ENCODE data around the gene SH3PXD2A. TPM values are rescaled to one million over a fixed set of nuclear protein-coding genes. Genes with fewer than 3 reads are reported as not detected.
"Not testable (repeated sequence)": the region's sequence is repeated elsewhere in the genome, so short reads cannot be mapped to it uniquely, and the experiment has no call there.

Gene SH3PXD2A
- total RNA-seq, 2 experiments from 2014 or later: 8.6 TPM

GRCh38 chr10:103820101-103821062 lies 35.0 kb downstream of the SH3PXD2A start:
- ChIA-PET POLR2A (no interaction called here), CTCF (no interaction called here)

GRCh38 chr10:103819493-103819892 lies 35.9 kb downstream of the SH3PXD2A start:
- CTCF ChIA-PET: no interaction called here

GRCh38 chr10:103818765-103819374 lies 36.5 kb downstream of the SH3PXD2A start:
- POLR2A ChIA-PET: no interaction called here
- CTCF ChIA-PET: no interaction called here

More at GRCh38 chr10:103819493-103819892, 35.9 kb downstream of the SH3PXD2A start:
- POLR2A ChIA-PET: no interaction called here

GRCh38 chr10:103818105-103818504 lies 37.3 kb downstream of the SH3PXD2A start:
- ChIA-PET CTCF (no interaction called here), POLR2A (no interaction called here)

GRCh38 chr10:103816431-103816830 lies 38.9 kb downstream of the SH3PXD2A start:
- POLR2A ChIA-PET: no interaction called here
- CTCF ChIA-PET: interaction anchor here (0.7 kb wide), 1 partner anchor 779 kb away, joined by 3 read pairs; no protein-coding TSS in a partner anchor

GRCh38 chr10:103814626-103815370 lies 40.6 kb downstream of the SH3PXD2A start:
- ChIA-PET POLR2A (no interaction called here), CTCF (no interaction called here)

GRCh38 chr10:103814105-103814504 lies 41.3 kb downstream of the SH3PXD2A start:
- CTCF ChIA-PET: no interaction called here
- POLR2A ChIA-PET: interaction anchor here (0.6 kb wide), 1 partner anchor 194 kb away, joined by 5 read pairs; no protein-coding TSS in a partner anchor

GRCh38 chr10:103813312-103813711 lies 42.1 kb downstream of the SH3PXD2A start:
- POLR2A ChIA-PET: interaction anchor here (0.6 kb wide), 1 partner anchor 88 kb away, joined by 4 read pairs; no protein-coding TSS in a partner anchor
- CTCF ChIA-PET: not testable (repeated sequence)

- POLR2A ChIA-PET: no interaction called here
- CTCF ChIA-PET: no interaction called here
Observed at GRCh38 chr10:103812432-103812831, 42.9 kb downstream of the SH3PXD2A start.

GRCh38 chr10:103812004-103812403 lies 43.4 kb downstream of the SH3PXD2A start:
- CTCF ChIA-PET: no interaction called here
- POLR2A ChIA-PET: no interaction called here

GRCh38 chr10:103811463-103811862 lies 43.9 kb downstream of the SH3PXD2A start:
- CTCF ChIA-PET: no interaction called here
- POLR2A ChIA-PET: no interaction called here

- CTCF ChIA-PET: no interaction called here
- POLR2A ChIA-PET: no interaction called here
Observed at GRCh38 chr10:103808780-103809179, 46.6 kb downstream of the SH3PXD2A start.

GRCh38 chr10:103807996-103808395 lies 47.4 kb downstream of the SH3PXD2A start:
- ChIA-PET POLR2A (no interaction called here), CTCF (interaction anchor here (1.2 kb wide), 1 partner anchor 19 kb away, joined by 4 read pairs; no protein-coding TSS in a partner anchor)

GRCh38 chr10:103806395-103807187 lies 48.8 kb downstream of the SH3PXD2A start:
- ChIA-PET CTCF (no interaction called here), POLR2A (no interaction called here)

GRCh38 chr10:103805781-103806180 lies 49.6 kb downstream of the SH3PXD2A start:
- CTCF ChIA-PET: no interaction called here
- POLR2A ChIA-PET: no interaction called here

GRCh38 chr10:103804871-103805270 lies 50.5 kb downstream of the SH3PXD2A start:
- ChIA-PET CTCF (no interaction called here), POLR2A (no interaction called here)

GRCh38 chr10:103803941-103804340 lies 51.4 kb downstream of the SH3PXD2A start:
- ChIA-PET CTCF (no interaction called here), POLR2A (no interaction called here)

GRCh38 chr10:103802637-103803353 lies 52.6 kb downstream of the SH3PXD2A start:
- ChIA-PET POLR2A (no interaction called here), CTCF (interaction anchor here (1.0 kb wide), 1 partner anchor 22 kb away, joined by 3 read pairs; no protein-coding TSS in a partner anchor)

- POLR2A ChIA-PET: no interaction called here
- CTCF ChIA-PET: no interaction called here
Observed at GRCh38 chr10:103802081-103802480, 53.3 kb downstream of the SH3PXD2A start.
